Thyroid gland (tissue), 4 donors: ENCODE data around the gene SYNRG.

Experiments used
- CTCF ChIP-seq, 6 experiments: fragments of 200-600 bp in 3 of 6; fragments of 450-650 bp in 3 of 6; sonication (generic) in 3 of 6; IDR thresholded peaks; one replicate each; pipeline ENCODE4 v1.5.1; 2016 to 2019; ENCODE audit warnings: antibody characterized with exemption in 6 of 6, mild to moderate bottlenecking in 2 of 6, inconsistent platforms in 1 of 6, moderate library complexity in 1 of 6
- POLR2A ChIP-seq, 2 donors: fragments of 450-650 bp; IDR thresholded peaks; one replicate each; pipeline ENCODE4 v1.6.1; 2017; ENCODE audit warnings: antibody characterized with exemption in 2 of 2, mild to moderate bottlenecking in 2 of 2, moderate library complexity in 1 of 2

DNA sequence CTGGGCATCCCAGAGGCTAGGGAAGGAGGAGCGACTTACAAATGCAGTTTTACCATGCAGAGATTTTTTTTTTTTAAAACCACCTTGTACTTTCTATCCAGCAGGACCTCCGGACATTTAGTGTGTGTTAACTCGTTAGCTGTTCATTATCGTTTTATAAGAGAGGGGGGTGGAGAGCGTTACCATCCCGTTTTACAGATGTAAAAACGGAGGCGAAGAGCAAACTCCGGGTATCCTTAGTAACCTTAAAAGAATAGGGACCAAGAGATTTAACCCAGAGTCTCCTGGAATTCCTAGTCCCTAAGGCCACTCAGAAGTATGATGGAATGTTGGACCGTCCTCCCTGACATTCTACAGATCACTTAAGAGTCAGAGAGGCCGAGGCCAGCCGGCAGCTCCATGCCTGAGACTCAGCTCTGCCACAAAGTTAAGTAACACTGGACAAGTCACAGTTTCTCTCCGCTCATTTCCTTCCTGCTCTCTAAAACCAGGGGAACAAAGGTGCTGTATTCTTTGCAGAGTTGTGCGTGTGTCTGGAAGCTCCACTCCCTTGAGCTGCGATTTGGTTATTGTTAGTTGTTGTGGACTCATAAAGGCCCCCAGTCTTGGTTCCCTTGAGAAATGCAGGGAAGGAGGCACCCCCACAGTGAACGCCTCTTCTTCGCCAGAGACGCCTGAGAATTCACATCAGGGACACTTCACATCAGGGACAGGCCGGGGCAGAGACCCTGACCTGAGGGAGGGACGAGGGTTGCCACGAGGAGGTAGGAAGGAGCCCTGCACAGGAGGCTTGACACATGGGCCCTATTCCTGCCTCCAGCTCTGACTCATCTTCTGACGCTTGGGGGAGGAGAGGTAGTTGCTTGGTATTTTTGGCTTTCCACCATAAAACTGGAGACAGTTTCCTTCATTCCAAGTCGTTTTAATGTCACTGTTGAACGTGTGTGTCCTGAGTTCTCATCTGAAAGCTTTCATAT, 118.3 kb downstream of the SYNRG start:
- TF ChIP-seq CTCF (IDR thresholded peaks at IDR 0.05) (no peak), POLR2A (IDR thresholded peaks at IDR 0.05) (peak in 1 of 2 donors; percentile 75)
